C4-2B (cell line): Measurements from ENCODE around the gene YTHDF2.

Source experiments
- CTCF ChIP-seq: fragments of 450-650 bp; conservative IDR thresholded peaks from 2 replicates; pipeline ENCODE4 v1.5.1; 2017; ENCODE audit warnings: mild to moderate bottlenecking
- ZFX ChIP-seq: fragments of 450-650 bp; IDR thresholded peaks from 2 replicates; pipeline ENCODE4 v1.6.1; 2017

DNA sequence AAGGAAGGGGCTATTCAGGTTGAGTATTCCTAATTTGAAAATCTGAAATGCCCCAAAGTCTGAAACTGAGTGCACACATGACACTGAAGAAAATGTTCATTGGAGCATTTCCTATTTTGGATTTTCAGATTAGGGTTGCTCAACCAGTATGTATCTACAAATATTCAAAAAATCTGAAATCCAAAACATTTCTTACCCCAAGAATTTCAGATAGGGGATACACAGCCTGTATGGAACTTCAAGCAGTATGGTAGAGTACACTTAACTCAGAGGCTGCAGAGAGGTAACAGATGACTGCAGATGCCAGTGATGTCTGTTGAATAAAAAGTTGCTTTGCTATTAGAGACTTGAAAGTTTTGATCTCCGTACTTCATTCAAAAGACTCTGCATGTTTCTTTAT, 19.0 kb downstream of the YTHDF2 start:
- TF ChIP-seq CTCF (no peak), ZFX (no peak)
